HepG2 (cell line): ENCODE results near the gene HMG20B. TPM values are rescaled to one million over a fixed set of nuclear protein-coding genes. Genes with fewer than 3 reads are reported as not detected.

Experiments used
- ATAC-seq: fragments of 200-7000 bp; cut with Tn5 transposase; 3 replicates; pipeline ENCODE4 v1.9.1; 2020; ENCODE audit warnings: mild to moderate bottlenecking, moderate library complexity
- BruUV-seq: library from RNA; stranded (reverse); fragments of 400-500 nt; replicated peaks from 2 replicates; lab custom pipeline; 2021; lab: Mats Ljungman, UMichigan
- CTCF ChIA-PET: fragments of 300-600 bp; formaldehyde crosslinking; extraction: SDS; loops from one replicate; lab custom pipeline; 2021; ENCODE audit warnings: low total read pairs, inconsistent platforms, low intra/inter-chr PET ratio; lab: Yijun Ruan, JAX
- POLR2A ChIA-PET: fragments of 350-600 bp; sonication (Branson Sonifier 250); formaldehyde crosslinking; loops from one replicate; lab custom pipeline; 2020; ENCODE audit warnings: antibody characterized with exemption, inconsistent platforms; lab: Yijun Ruan, JAX
- DNase-seq: peaks from one replicate; pipeline ENCODE4 v3.0.0-alpha.2; 2015; ENCODE audit warnings: low spot score
- FAIRE-seq: peaks from 3 replicates; lab custom pipeline; 2011; peaks lifted over from hg19 to GRCh38; lab: Jason Lieb, UNC
- H2AFZ ChIP-seq: one replicate; pipeline ENCODE4 v1.6.1; 2011; ENCODE audit warnings: low read length, inconsistent platforms
- H3K27ac ChIP-seq: fragments of 300-600 bp; 3 replicates; pipeline ENCODE4 v1.8.0; 2011; ENCODE audit warnings: mixed run types, mild to moderate bottlenecking, mixed read lengths, low read length, inconsistent platforms; ENCODE audit not compliant: insufficient read depth; ENCODE audit errors: extremely low read length
- H3K27me3 ChIP-seq, 2 experiments: fragments of 200-600 bp in 1 of 2; 2 replicates in 1 of 2; 3 replicates in 1 of 2; pipeline versions ENCODE4 v1.6.0 to v1.8.0; 2011; ENCODE audit warnings: low read length in 2 of 2, mild to moderate bottlenecking in 2 of 2, moderate library complexity in 2 of 2, inconsistent platforms in 1 of 2; ENCODE audit not compliant: insufficient read depth in 2 of 2, control insufficient read depth in 1 of 2
- H3K36me3 ChIP-seq, 2 experiments: fragments of 200-600 bp in 1 of 2; replicated peaks in 1 of 2; 2 replicates in 1 of 2; 3 replicates in 1 of 2; pipeline versions ENCODE4 v1.5.1 to v1.8.0; 2011; ENCODE audit warnings: low read length in 2 of 2, inconsistent platforms in 1 of 2; ENCODE audit not compliant: insufficient read depth in 2 of 2, control insufficient read depth in 1 of 2
- H3K4me1 ChIP-seq: 2 replicates; pipeline ENCODE4 v1.5.1; 2012; ENCODE audit warnings: low read length, inconsistent platforms; ENCODE audit not compliant: insufficient read depth
- H3K4me2 ChIP-seq: 2 replicates; pipeline ENCODE4 v1.6.0; 2011; ENCODE audit warnings: low read depth, low read length, inconsistent platforms
- H3K4me3 ChIP-seq, 3 experiments: fragments of 200-600 bp in 1 of 3; sonication (generic), shearing (Covaris generic) in 1 of 3; replicated peaks in 1 of 3; 2 replicates each; pipeline ENCODE4 v1.5.1; 2011 to 2016; ENCODE audit warnings: low read length in 3 of 3, inconsistent platforms in 2 of 3, low read depth in 2 of 3, mild to moderate bottlenecking in 2 of 3, control low read depth in 1 of 3, mixed read lengths in 1 of 3; ENCODE audit not compliant: insufficient read depth in 1 of 3
- H3K79me2 ChIP-seq: one replicate; pipeline ENCODE4 v1.6.1; 2011; ENCODE audit warnings: low read length, inconsistent platforms; ENCODE audit not compliant: insufficient read depth
- H3K9ac ChIP-seq: 2 replicates; pipeline ENCODE4 v1.6.0; 2011; ENCODE audit warnings: mild to moderate bottlenecking, low read depth, low read length, inconsistent platforms; ENCODE audit not compliant: insufficient read depth
- H3K9me3 ChIP-seq: 2 replicates; pipeline ENCODE4 v1.5.1; 2012; ENCODE audit warnings: mild to moderate bottlenecking, low read length
- H4K20me1 ChIP-seq: 2 replicates; pipeline ENCODE4 v1.6.0; 2011; ENCODE audit warnings: inconsistent platforms, mild to moderate bottlenecking, low read length, moderate library complexity; ENCODE audit not compliant: insufficient read depth
- ATF1 ChIP-seq: IDR thresholded peaks from 2 replicates; pipeline ENCODE4 v1.6.1; 2016; ENCODE audit warnings: mild to moderate bottlenecking, control low read depth
- ATF3 ChIP-seq: sonication (generic); formaldehyde crosslinking; IDR thresholded peaks from 2 replicates; pipeline ENCODE4 v1.4.0; 2020; ENCODE audit warnings: missing genetic modification reagents
- HMGXB4 ChIP-seq, 2 experiments: sonication (generic) in 1 of 2; formaldehyde crosslinking in 1 of 2; IDR thresholded peaks; 2 replicates each; pipeline versions ENCODE4 v1.4.0 to v1.6.1; 2018 to 2020; ENCODE audit warnings: missing genetic modification reagents in 2 of 2, borderline replicate concordance in 1 of 2, low read depth in 1 of 2, mild to moderate bottlenecking in 1 of 2, missing biosample characterization in 1 of 2
- HOXD1 ChIP-seq: sonication (generic); formaldehyde crosslinking; IDR thresholded peaks from 2 replicates; pipeline ENCODE4 v1.5.0; 2020; ENCODE audit warnings: missing genetic modification reagents
- IRF2 ChIP-seq: IDR thresholded peaks from 2 replicates; pipeline ENCODE4 v1.6.1; 2018; ENCODE audit warnings: missing genetic modification reagents, missing compliant biosample characterization
- MLX ChIP-seq: IDR thresholded peaks from 2 replicates; pipeline ENCODE4 v1.6.1; 2016
- MTA1 ChIP-seq: sonication (generic); formaldehyde crosslinking; IDR thresholded peaks from 2 replicates; pipeline ENCODE4 v1.4.0; 2020; ENCODE audit warnings: missing genetic modification reagents, mild to moderate bottlenecking, borderline replicate concordance
- PAF1 ChIP-seq: IDR thresholded peaks from 2 replicates; pipeline ENCODE4 v1.6.1; 2016; ENCODE audit warnings: missing genetic modification reagents, missing compliant biosample characterization
- RARG ChIP-seq: sonication (generic); formaldehyde crosslinking; IDR thresholded peaks from 2 replicates; pipeline ENCODE4 v1.4.0; 2020; ENCODE audit warnings: low read depth, mild to moderate bottlenecking, missing genetic modification reagents
- TEAD2 ChIP-seq: sonication (generic); formaldehyde crosslinking; IDR thresholded peaks from 2 replicates; pipeline ENCODE4 v1.9.0; 2021; ENCODE audit warnings: missing genetic modification reagents
- TEAD3 ChIP-seq: optimal IDR thresholded peaks from 2 replicates; pipeline ENCODE3; 2016; ENCODE audit warnings: borderline replicate concordance
- TERF1 ChIP-seq: sonication (generic); formaldehyde crosslinking; IDR thresholded peaks from 2 replicates; pipeline ENCODE4 v1.8.0; 2022; ENCODE audit warnings: mild to moderate bottlenecking, missing genetic modification reagents, moderate library complexity
- UBTF ChIP-seq: sonication (generic); formaldehyde crosslinking; IDR thresholded peaks from 2 replicates; pipeline ENCODE4 v1.4.0; 2020; ENCODE audit warnings: mild to moderate bottlenecking, missing genetic modification reagents
- ZBTB38 ChIP-seq: sonication (generic); formaldehyde crosslinking; IDR thresholded peaks from 2 replicates; pipeline ENCODE4 v1.5.1; 2020; ENCODE audit warnings: mild to moderate bottlenecking, missing genetic modification reagents
- ZKSCAN1 ChIP-seq: fragments of 150-350 bp; IDR thresholded peaks from 2 replicates; pipeline ENCODE4 v1.6.1; 2014; ENCODE audit warnings: low read length
- ZNF253 ChIP-seq: sonication (generic); formaldehyde crosslinking; IDR thresholded peaks from 2 replicates; pipeline ENCODE4 v1.8.0; 2022; ENCODE audit warnings: mild to moderate bottlenecking, missing genetic modification reagents, borderline replicate concordance
- ZNF552 ChIP-seq: sonication (generic); formaldehyde crosslinking; IDR thresholded peaks from 2 replicates; pipeline ENCODE4 v1.9.0; 2022; ENCODE audit warnings: missing genetic modification reagents, mild to moderate bottlenecking, borderline replicate concordance
- ZNF660 ChIP-seq: sonication (generic); formaldehyde crosslinking; IDR thresholded peaks from 2 replicates; pipeline ENCODE4 v1.5.1; 2020; ENCODE audit warnings: mild to moderate bottlenecking, low read depth, missing genetic modification reagents, borderline replicate concordance
- ZSCAN22 ChIP-seq: sonication (generic); formaldehyde crosslinking; IDR thresholded peaks from 2 replicates; pipeline ENCODE4 v1.4.0; 2020; ENCODE audit warnings: mild to moderate bottlenecking, missing genetic modification reagents
- WGBS: methylation state at CpG from one replicate; pipeline ENCODE4 v1.1.6; 2017; ENCODE audit warnings: low lambda C conversion rate; 5-methylcytosine and 5-hydroxymethylcytosine counted together
- in situ Hi-C: cut with HindIII; loops from 2 replicates; pipeline ENCODE4 v1.10.0; 2017; ENCODE audit warnings: low pct_unique_long_range_greater_than_20kb; ENCODE audit not compliant: extremely low pct_ligation_motif_present
- intact Hi-C: fragments of 100-400 bp; cut with micrococcal nuclease; formaldehyde crosslinking; loops from one replicate; pipeline ENCODE4 v1.10.0; 2022; ENCODE audit not compliant: unreplicated experiment
- polyA plus RNA-seq, 8 experiments: library from polyadenylated mRNA; depleted of rRNA in 3 of 8; stranded (reverse) in 7 of 8; unstranded in 1 of 8; fragments of >200 nt; fragmentation: Illumina TruSeq in 4 of 8; extraction: Trizol in 4 of 8; gene quantifications; 2 replicates each; pipeline versions ENCODE4 v1.2.1 to v1.2.3, GENCODE V29; 2011 to 2016; ENCODE audit warnings: low read depth in 4 of 8, missing spikeins in 1 of 8, mixed read lengths in 1 of 8; ENCODE audit not compliant: insufficient read depth in 1 of 8
- total RNA-seq, 5 experiments: library from RNA; depleted of rRNA; stranded (reverse); fragments of >200 nt; fragmentation: Illumina TruSeq; extraction: Trizol; gene quantifications; 2 replicates each; pipeline ENCODE4 v1.2.3, GENCODE V29; 2016; ENCODE audit warnings: low read depth in 1 of 5

HMG20B gene
- total and polyA plus RNA-seq, 2 of the 13 experiments (the other 11 are each of a cell fraction or from before 2014, with no cell fraction given), result 23.9 to 29.2 TPM

- Histone ChIP-seq H4K20me1 (no peaks in the 10 kb centered on the region), H3K9ac (peak overlapping the region; percentile 87), H3K4me2 (peak overlapping the region; percentile 96), H3K79me2 (peaks cover 14% of the 10 kb centered on the region), H3K9me3 (no peaks in the 10 kb centered on the region), H3K27me3 (no peaks in the 10 kb centered on the region), H2AFZ (no peak overlapping the region), H3K4me1 (peaks cover 54% of the 10 kb centered on the region), H3K36me3 (no peaks in the 10 kb centered on the region), H3K27ac (no peak overlapping the region), H3K4me3 (peak overlapping the region; percentile 85 to 95 (median 91))
- ATAC-seq, result peak; percentile 12
- in situ Hi-C loops, result no loop called here
- intact Hi-C loops, result no loop called here
- FAIRE-seq, result no peak
- WGBS, result 4% methylated on average over 10 of the region's 60 CpGs
- ChIA-PET CTCF (no interaction called here), POLR2A (interaction anchor here (0.7 to 2.3 kb wide), 4 partner anchors 12 to 76 kb away, joined by 3 to 6 read pairs (median 4); partner anchors contain the start of genes DOHH and SMIM24)
- no TSS peak for BruUV-seq
- no peak for DNase-seq
- TF ChIP-seq TEAD2 (CRISPR knock-in tag) (no peak), ATF3 (CRISPR knock-in tag) (no peak), PAF1 (CRISPR knock-in tag) (no peak), ZSCAN22 (peak; percentile 98), ZBTB38 (CRISPR knock-in tag) (no peak), TEAD3 (CRISPR knock-in tag) (peak; percentile 4), MTA1 (CRISPR knock-in tag) (no peak), ATF1 (no peak), UBTF (peak; percentile 15; the same call in 1 of the 2 replicates), ZNF552 (CRISPR knock-in tag) (no peak), HMGXB4 (CRISPR knock-in tag; IDR thresholded peaks at IDR 0.05; ENCODE audit: borderline replicate concordance in 1 of 2, low read depth in 1 of 2) (0 out of 4 replicates have a peak, but pooled peaks have one; percentile 9 to 38), ZNF253 (CRISPR knock-in tag) (no peak; the same call in 1 of the 2 replicates), ZKSCAN1 (no peak), IRF2 (CRISPR knock-in tag) (no peak), MLX (CRISPR knock-in tag) (no peak), ZNF660 (CRISPR knock-in tag) (no peak), RARG (no peak), HOXD1 (CRISPR knock-in tag) (peak; percentile 55; the same call in 1 of the 2 replicates), TERF1 (CRISPR knock-in tag) (no peak)
Measured at GRCh38 chr19:3556978-3557460, 15.7 kb upstream of the HMG20B start.
